Hepatocyte (in vitro differentiated cells): Measurements from ENCODE around the gene LCN15. TPM values are rescaled to one million over a fixed set of nuclear protein-coding genes. Genes with fewer than 3 reads are reported as not detected.

ENCODE experiments used
- DNase-seq: peaks from one replicate; pipeline ENCODE4 v3.0.0-alpha.2; 2016; ENCODE audit warnings: low spot score
- H2AFZ ChIP-seq: fragments of 200-600 bp; sonication (generic); 2 replicates; pipeline ENCODE4 v1.6.0; 2016; ENCODE audit warnings: antibody characterized with exemption, mild to moderate bottlenecking
- H3K27ac ChIP-seq: fragments of 200-600 bp; sonication (generic); 2 replicates; pipeline ENCODE4 v1.5.1; 2016; ENCODE audit warnings: mild to moderate bottlenecking
- H3K27me3 ChIP-seq: fragments of 200-600 bp; sonication (generic); 2 replicates; pipeline ENCODE4 v1.6.1; 2016
- H3K36me3 ChIP-seq: fragments of 200-600 bp; sonication (generic); replicated peaks from 2 replicates; pipeline ENCODE4 v1.5.1; 2016; ENCODE audit warnings: low read depth; ENCODE audit not compliant: insufficient read depth
- H3K4me1 ChIP-seq: fragments of 200-600 bp; sonication (generic); 2 replicates; pipeline ENCODE4 v1.5.1; 2016; ENCODE audit warnings: mild to moderate bottlenecking, moderate library complexity; ENCODE audit not compliant: insufficient read depth
- H3K4me2 ChIP-seq: fragments of 200-600 bp; sonication (generic); 2 replicates; pipeline ENCODE4 v1.6.0; 2016
- H3K4me3 ChIP-seq: fragments of 200-600 bp; sonication (generic); 2 replicates; pipeline ENCODE4 v1.5.1; 2016; ENCODE audit warnings: mild to moderate bottlenecking
- H3K79me2 ChIP-seq: fragments of 200-600 bp; sonication (generic); 2 replicates; pipeline ENCODE4 v1.6.0; 2017; ENCODE audit warnings: mild to moderate bottlenecking
- H3K9me2 ChIP-seq: fragments of 200-600 bp; sonication (generic); replicated peaks from 2 replicates; pipeline ENCODE4 v1.6.0; 2017; ENCODE audit warnings: mild to moderate bottlenecking; ENCODE audit not compliant: insufficient read depth
- H3K9me3 ChIP-seq: fragments of 200-600 bp; sonication (generic); 2 replicates; pipeline ENCODE4 v1.5.1; 2016; ENCODE audit warnings: low read depth, mild to moderate bottlenecking
- H4K20me1 ChIP-seq: fragments of 200-600 bp; sonication (generic); 2 replicates; pipeline ENCODE4 v1.6.0; 2016; ENCODE audit warnings: mild to moderate bottlenecking; ENCODE audit not compliant: insufficient read depth, poor library complexity, severe bottlenecking
- EZH2 ChIP-seq: fragments of 200-600 bp; sonication (generic); IDR thresholded peaks from 2 replicates; pipeline ENCODE4 v1.6.1; 2016; ENCODE audit warnings: antibody characterized with exemption, mild to moderate bottlenecking, borderline replicate concordance
- EZH2phosphoT487 ChIP-seq: fragments of 200-600 bp; sonication (generic); IDR thresholded peaks from one replicate; pipeline ENCODE4 v1.6.1; 2018; ENCODE audit warnings: antibody characterized with exemption, mild to moderate bottlenecking, low read depth, moderate library complexity; ENCODE audit not compliant: unreplicated experiment, severe bottlenecking
- WGBS: methylation state at CpG from one replicate; pipeline ENCODE4 v1.1.6; 2016; ENCODE audit warnings: low lambda C conversion rate; ENCODE audit errors: missing lambda C conversion rate; 5-methylcytosine and 5-hydroxymethylcytosine counted together
- polyA plus RNA-seq: library from polyadenylated mRNA; unstranded; fragments of >200 nt; fragmentation: Nextera tagmentation; extraction: Ambion mirVana; gene quantifications from 2 replicates; pipeline ENCODE4 v1.2.1, GENCODE V29; 2016
- total RNA-seq: library from RNA; depleted of rRNA; stranded (reverse); fragments of >200 nt; gene quantifications from 2 replicates; pipeline ENCODE4 v1.2.3, GENCODE V29; 2014
- TF ChIP-seq, protein P1 (sequence below): fragments of 200-600 bp; sonication (generic); IDR thresholded peaks from 2 replicates; pipeline ENCODE4 v1.5.1; 2016; ENCODE audit warnings: antibody characterized with exemption, mild to moderate bottlenecking; ENCODE audit not compliant: poor library complexity

The LCN15 gene
- total and polyA plus RNA-seq, 2 experiments from 2014 or later = 1.4 to 1.5 TPM

DNA sequence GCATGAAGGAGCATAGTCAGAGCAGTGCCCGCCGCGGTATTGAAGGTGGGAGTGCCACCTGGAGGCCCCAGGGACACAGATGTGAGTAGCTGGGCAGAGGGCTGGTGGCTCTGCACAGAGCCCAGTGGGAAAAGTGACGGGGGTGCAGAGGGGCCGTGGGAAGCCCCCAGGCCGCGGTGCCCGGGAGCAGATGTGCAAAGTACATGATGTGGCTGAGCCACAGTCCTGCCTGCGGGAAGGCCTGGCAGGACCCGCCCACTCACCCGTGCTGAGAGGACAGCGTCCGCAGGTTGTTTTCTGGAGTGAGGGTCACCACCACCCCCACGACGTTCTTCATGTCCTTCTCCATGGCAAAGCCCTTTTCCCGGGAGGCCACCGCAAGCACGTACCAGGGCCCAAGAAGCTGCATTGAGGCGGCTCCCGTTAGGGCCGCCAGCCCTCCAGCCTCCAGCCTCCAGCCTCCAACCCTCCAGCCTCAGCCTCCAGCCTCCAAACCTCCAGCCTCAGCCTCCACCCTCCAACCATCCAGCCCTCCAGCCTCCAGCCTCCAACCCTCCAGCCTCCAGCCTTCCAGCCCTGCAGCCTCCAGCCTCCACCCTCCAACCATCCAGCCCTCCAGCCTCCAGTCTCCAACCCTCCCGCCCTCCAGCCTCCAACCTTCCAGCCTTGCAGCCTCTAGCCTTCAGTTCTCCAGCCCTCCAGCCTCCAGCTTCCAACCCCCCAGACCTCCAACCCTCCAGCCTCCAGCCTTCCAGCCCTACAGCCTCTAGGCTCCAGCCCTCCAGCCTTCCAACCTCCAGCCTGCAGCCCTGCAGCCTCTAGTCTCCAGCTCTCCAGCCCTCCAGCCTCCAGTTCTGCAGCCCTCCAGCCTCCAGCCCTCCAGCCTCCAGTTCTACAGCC is 16.9 kb downstream of the LCN15 start:
- no peaks in the 10 kb centered on the region for H3K36me3 ChIP-seq

DNA sequence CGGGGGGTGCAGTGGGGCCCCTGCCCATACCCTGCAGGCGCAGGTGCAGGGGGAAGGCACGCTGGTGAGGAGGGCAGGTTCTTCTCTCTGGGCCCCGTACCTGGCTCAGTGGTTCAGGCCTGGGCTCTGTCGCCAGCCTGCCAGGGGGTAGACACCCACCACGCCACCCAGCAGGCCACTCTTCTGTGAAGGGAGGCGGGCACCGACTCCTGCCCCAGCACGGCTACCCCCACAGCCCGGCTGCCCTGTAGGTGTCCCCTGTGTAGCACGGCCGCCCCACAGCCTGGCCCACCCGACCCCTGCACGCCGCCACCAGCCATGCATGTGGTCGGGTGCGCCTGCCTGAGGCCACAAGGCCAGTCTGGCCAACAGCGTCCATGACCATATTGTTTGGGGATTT is 17.7 kb downstream of the LCN15 start:
- peaks cover 4% of the 10 kb centered on the region for H3K4me1 ChIP-seq
- no peaks in the 10 kb centered on the region for H3K9me3 ChIP-seq
- H3K27ac ChIP-seq = no peak overlapping the region
- H3K4me3 ChIP-seq = no peak overlapping the region
- H3K9me2 ChIP-seq = no peaks in the 10 kb centered on the region
- H3K4me2 ChIP-seq = no peak overlapping the region
- no peaks in the 10 kb centered on the region for H3K79me2 ChIP-seq
- H4K20me1 ChIP-seq = no peaks in the 10 kb centered on the region
- no peaks in the 10 kb centered on the region for H3K27me3 ChIP-seq
- WGBS = 91% methylated on average over 15 of the region's 18 CpGs
- no peaks in the 10 kb centered on the region for H3K36me3 ChIP-seq
- DNase-seq = no peak
- no peak for TF ChIP-seq EZH2
- TF ChIP-seq EZH2phosphoT487 = no peak
- TF ChIP-seq, protein P1, sequence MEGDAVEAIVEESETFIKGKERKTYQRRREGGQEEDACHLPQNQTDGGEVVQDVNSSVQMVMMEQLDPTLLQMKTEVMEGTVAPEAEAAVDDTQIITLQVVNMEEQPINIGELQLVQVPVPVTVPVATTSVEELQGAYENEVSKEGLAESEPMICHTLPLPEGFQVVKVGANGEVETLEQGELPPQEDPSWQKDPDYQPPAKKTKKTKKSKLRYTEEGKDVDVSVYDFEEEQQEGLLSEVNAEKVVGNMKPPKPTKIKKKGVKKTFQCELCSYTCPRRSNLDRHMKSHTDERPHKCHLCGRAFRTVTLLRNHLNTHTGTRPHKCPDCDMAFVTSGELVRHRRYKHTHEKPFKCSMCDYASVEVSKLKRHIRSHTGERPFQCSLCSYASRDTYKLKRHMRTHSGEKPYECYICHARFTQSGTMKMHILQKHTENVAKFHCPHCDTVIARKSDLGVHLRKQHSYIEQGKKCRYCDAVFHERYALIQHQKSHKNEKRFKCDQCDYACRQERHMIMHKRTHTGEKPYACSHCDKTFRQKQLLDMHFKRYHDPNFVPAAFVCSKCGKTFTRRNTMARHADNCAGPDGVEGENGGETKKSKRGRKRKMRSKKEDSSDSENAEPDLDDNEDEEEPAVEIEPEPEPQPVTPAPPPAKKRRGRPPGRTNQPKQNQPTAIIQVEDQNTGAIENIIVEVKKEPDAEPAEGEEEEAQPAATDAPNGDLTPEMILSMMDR = no peak
- H2AFZ ChIP-seq = no peak overlapping the region

More for the DNA sequence above, 16.9 kb downstream of the LCN15 start:
- H3K27ac ChIP-seq = no peak overlapping the region
- no peaks in the 10 kb centered on the region for H3K9me3 ChIP-seq
- H3K4me1 ChIP-seq = peaks cover 3% of the 10 kb centered on the region
- no peaks in the 10 kb centered on the region for H3K27me3 ChIP-seq
- DNase-seq = no peak
- WGBS = 89% methylated on average over 17 of the region's 22 CpGs
- TF ChIP-seq EZH2 = no peak
- TF ChIP-seq, protein P1 = no peak
- no peak for TF ChIP-seq EZH2phosphoT487
- no peaks in the 10 kb centered on the region for H3K9me2 ChIP-seq
- H3K4me3 ChIP-seq = no peak overlapping the region
- no peak overlapping the region for H2AFZ ChIP-seq
- no peaks in the 10 kb centered on the region for H4K20me1 ChIP-seq
- H3K4me2 ChIP-seq = no peak overlapping the region
- H3K79me2 ChIP-seq = no peaks in the 10 kb centered on the region

DNA sequence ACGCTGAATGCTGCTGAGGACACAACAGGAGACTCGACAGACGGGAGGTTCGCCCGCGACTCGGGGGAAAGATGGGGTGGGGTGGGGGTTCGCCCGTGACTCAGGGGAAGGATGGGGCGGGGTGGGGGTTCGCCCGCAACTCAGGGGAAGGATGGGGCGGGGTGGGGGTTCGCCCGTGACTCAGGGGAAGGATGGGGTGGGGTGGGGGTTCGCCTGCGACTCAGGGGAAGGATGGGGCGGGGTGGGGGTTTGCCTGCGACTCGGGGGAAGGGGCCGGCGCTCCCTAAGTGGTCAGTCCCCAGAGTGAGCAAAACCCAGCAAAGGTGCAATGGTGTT is 18.2 kb downstream of the LCN15 start:
- Histone ChIP-seq H3K4me3 (no peak overlapping the region), H3K27ac (no peak overlapping the region), H4K20me1 (no peaks in the 10 kb centered on the region), H3K4me2 (no peak overlapping the region), H3K9me3 (no peaks in the 10 kb centered on the region), H3K27me3 (no peaks in the 10 kb centered on the region), H3K4me1 (peaks cover 7% of the 10 kb centered on the region), H3K79me2 (no peaks in the 10 kb centered on the region), H3K36me3 (no peaks in the 10 kb centered on the region), H3K9me2 (no peaks in the 10 kb centered on the region), H2AFZ (no peak overlapping the region)
- no CpG with 5 or more reads among the region's 22 CpGs for WGBS
- TF ChIP-seq, protein P1 = no peak
- TF ChIP-seq EZH2 (no peak), EZH2phosphoT487 (no peak)
- DNase-seq = no peak
